H9 (cell line): Measurements from ENCODE around the gene SOHLH1. TPM values are rescaled to one million over a fixed set of nuclear protein-coding genes. Genes with fewer than 3 reads are reported as not detected.

Experiments
- DNase-seq: peaks from one replicate; pipeline ENCODE4 v3.0.0-alpha.2; 2017
- H2AFZ ChIP-seq: one replicate; pipeline ENCODE4 v1.6.1; 2013; ENCODE audit warnings: mild to moderate bottlenecking, low read length, control low read depth, moderate library complexity
- H2AK5ac ChIP-seq: 2 replicates; pipeline ENCODE4 v1.6.1; 2013; ENCODE audit warnings: low read length, control low read depth, mixed read lengths; ENCODE audit not compliant: insufficient read length
- H2BK120ac ChIP-seq: one replicate; pipeline ENCODE4 v1.6.1; 2013; ENCODE audit warnings: low read depth, mild to moderate bottlenecking, low read length, control low read depth, inconsistent platforms; ENCODE audit not compliant: poor library complexity, severe bottlenecking
- H2BK12ac ChIP-seq: 2 replicates; pipeline ENCODE4 v1.6.1; 2013; ENCODE audit warnings: low read length, control low read depth, mixed read lengths, low read depth; ENCODE audit not compliant: insufficient read length
- H2BK15ac ChIP-seq: 2 replicates; pipeline ENCODE4 v1.6.1; 2013; ENCODE audit warnings: low read depth, low read length, control low read depth
- H2BK20ac ChIP-seq: one replicate; pipeline ENCODE4 v1.6.1; 2013; ENCODE audit warnings: low read depth, mild to moderate bottlenecking, low read length, control low read depth, inconsistent platforms; ENCODE audit not compliant: poor library complexity, severe bottlenecking
- H2BK5ac ChIP-seq: 2 replicates; pipeline ENCODE4 v1.6.1; 2013; ENCODE audit warnings: low read length, control low read depth, mixed read lengths; ENCODE audit not compliant: insufficient read length
- H3K14ac ChIP-seq: 2 replicates; pipeline ENCODE4 v1.6.1; 2013; ENCODE audit warnings: low read length, control low read depth; ENCODE audit not compliant: insufficient read depth
- H3K18ac ChIP-seq: 2 replicates; pipeline ENCODE4 v1.6.1; 2013; ENCODE audit warnings: low read depth, mild to moderate bottlenecking, mixed read lengths, low read length, control low read depth; ENCODE audit not compliant: insufficient read length
- H3K23ac ChIP-seq: 2 replicates; pipeline ENCODE4 v1.6.1; 2013; ENCODE audit warnings: low read length, control low read depth, mixed read lengths, low read depth; ENCODE audit not compliant: insufficient read length
- H3K23me2 ChIP-seq: 2 replicates; pipeline ENCODE4 v1.6.1; 2013; ENCODE audit warnings: low read depth, mild to moderate bottlenecking, mixed read lengths, low read length, control low read depth; ENCODE audit not compliant: insufficient read length, poor library complexity, severe bottlenecking
- H3K27ac ChIP-seq: 2 replicates; pipeline ENCODE4 v1.5.1; 2013; ENCODE audit warnings: low read length, control low read depth, mixed read lengths, low read depth; ENCODE audit not compliant: insufficient read length
- H3K27me3 ChIP-seq: 2 replicates; pipeline ENCODE4 v1.6.1; 2013; ENCODE audit warnings: low read length, control low read depth, inconsistent platforms; ENCODE audit not compliant: insufficient read depth
- H3K4ac ChIP-seq: 2 replicates; pipeline ENCODE4 v1.6.1; 2013; ENCODE audit warnings: low read depth, mild to moderate bottlenecking, control low read depth, inconsistent platforms, low read length, moderate library complexity
- H3K4me1 ChIP-seq: 2 replicates; pipeline ENCODE4 v1.6.1; 2013; ENCODE audit warnings: low read length, control low read depth, inconsistent platforms; ENCODE audit not compliant: insufficient read depth
- H3K4me2 ChIP-seq: 2 replicates; pipeline ENCODE4 v1.6.1; 2013; ENCODE audit warnings: low read length, control low read depth, mixed read lengths; ENCODE audit not compliant: insufficient read length, insufficient read depth
- H3K56ac ChIP-seq: 2 replicates; pipeline ENCODE4 v1.6.1; 2013; ENCODE audit warnings: low read depth, mild to moderate bottlenecking, mixed read lengths, low read length, control low read depth; ENCODE audit not compliant: insufficient read length
- H3K79me1 ChIP-seq: 2 replicates; pipeline ENCODE4 v1.6.1; 2013; ENCODE audit warnings: low read depth, mild to moderate bottlenecking, moderate library complexity, low read length, control low read depth, inconsistent platforms; ENCODE audit not compliant: insufficient read depth, poor library complexity, severe bottlenecking
- H3K79me2 ChIP-seq: 2 replicates; pipeline ENCODE4 v1.6.1; 2013; ENCODE audit warnings: low read length, control low read depth, inconsistent platforms; ENCODE audit not compliant: insufficient read depth
- H3K9ac ChIP-seq: 2 replicates; pipeline ENCODE4 v1.6.1; 2013; ENCODE audit warnings: low read length, control low read depth, mixed read lengths; ENCODE audit not compliant: insufficient read length; ENCODE audit errors: extremely low read depth
- H3K9me3 ChIP-seq: one replicate; pipeline ENCODE4 v1.6.1; 2013; ENCODE audit warnings: low read depth, low read length, inconsistent platforms; ENCODE audit not compliant: control insufficient read depth
- H3T11ph ChIP-seq: one replicate; pipeline ENCODE4 v1.6.1; 2013; ENCODE audit warnings: mild to moderate bottlenecking, low read length, control low read depth, inconsistent platforms
- H4K20me1 ChIP-seq: one replicate; pipeline ENCODE4 v1.6.1; 2013; ENCODE audit not compliant: control insufficient read depth, insufficient read length, insufficient read depth
- H4K5ac ChIP-seq: 2 replicates; pipeline ENCODE4 v1.6.1; 2013; ENCODE audit warnings: low read depth, mild to moderate bottlenecking, mixed read lengths, low read length, control low read depth; ENCODE audit not compliant: insufficient read length
- H4K8ac ChIP-seq: replicated peaks from 2 replicates; pipeline ENCODE4 v1.6.1; 2013; ENCODE audit warnings: low read length, control low read depth, mixed read lengths, low read depth; ENCODE audit not compliant: insufficient read length
- H4K91ac ChIP-seq: 2 replicates; pipeline ENCODE4 v1.6.1; 2013; ENCODE audit warnings: low read depth, mild to moderate bottlenecking, moderate library complexity, mixed read lengths, low read length, control low read depth; ENCODE audit not compliant: insufficient read length
- H3K27ac Mint-ChIP-seq, 3 experiments: 2 replicates in 2 of 3; 3 replicates in 1 of 3; pipeline ENCODE4 v1.8.0; 2020 to 2021; ENCODE audit warnings: mixed read lengths in 3 of 3, mild to moderate bottlenecking in 1 of 3, moderate library complexity in 1 of 3
- H3K27me3 Mint-ChIP-seq: 2 replicates; pipeline ENCODE4 v1.8.0; 2021; ENCODE audit warnings: low read depth, mild to moderate bottlenecking, moderate library complexity, mixed read lengths
- H3K36me3 Mint-ChIP-seq, 3 experiments: 2 replicates in 2 of 3; 3 replicates in 1 of 3; pipeline ENCODE4 v1.8.0; 2020 to 2021; ENCODE audit warnings: low read depth in 3 of 3, mixed read lengths in 3 of 3; ENCODE audit not compliant: insufficient read depth in 1 of 3
- H3K4me1 Mint-ChIP-seq, 2 experiments: 2 replicates each; pipeline ENCODE4 v1.8.0; 2020; ENCODE audit warnings: mixed read lengths in 2 of 2
- H3K4me3 Mint-ChIP-seq, 2 experiments: 2 replicates in 1 of 2; 3 replicates in 1 of 2; pipeline ENCODE4 v1.8.0; 2020 to 2021; ENCODE audit warnings: mild to moderate bottlenecking in 2 of 2, mixed read lengths in 2 of 2, moderate library complexity in 1 of 2
- H3K9me3 Mint-ChIP-seq, 2 experiments: 2 replicates in 1 of 2; 3 replicates in 1 of 2; pipeline ENCODE4 v1.8.0; 2020; ENCODE audit warnings: mild to moderate bottlenecking in 2 of 2, mixed read lengths in 2 of 2, moderate library complexity in 1 of 2
- WGBS: extraction: QIAGEN DNeasy Blood & Tissue Kit; methylation state at CpG from one replicate; pipeline ENCODE4 v1.1.7; 2013; ENCODE audit warnings: missing lambda C conversion rate, low lambda C conversion rate, mixed read lengths; ENCODE audit not compliant: insufficient read length; ENCODE audit errors: extremely low coverage; 5-methylcytosine and 5-hydroxymethylcytosine counted together
- total RNA-seq: library from RNA; stranded (reverse); gene quantifications from 2 replicates; pipeline ENCODE4 v1.2.1, GENCODE V29; 2021
- TF ChIP-seq, protein P1 (sequence below): fragments of 200-600 bp; sonication (generic); conservative IDR thresholded peaks from 3 replicates; pipeline ENCODE4 v1.8.0; 2021; ENCODE audit warnings: antibody characterized with exemption, mild to moderate bottlenecking

SOHLH1 gene
- total RNA-seq, 1 experiment from 2014 or later: not detected

DNA sequence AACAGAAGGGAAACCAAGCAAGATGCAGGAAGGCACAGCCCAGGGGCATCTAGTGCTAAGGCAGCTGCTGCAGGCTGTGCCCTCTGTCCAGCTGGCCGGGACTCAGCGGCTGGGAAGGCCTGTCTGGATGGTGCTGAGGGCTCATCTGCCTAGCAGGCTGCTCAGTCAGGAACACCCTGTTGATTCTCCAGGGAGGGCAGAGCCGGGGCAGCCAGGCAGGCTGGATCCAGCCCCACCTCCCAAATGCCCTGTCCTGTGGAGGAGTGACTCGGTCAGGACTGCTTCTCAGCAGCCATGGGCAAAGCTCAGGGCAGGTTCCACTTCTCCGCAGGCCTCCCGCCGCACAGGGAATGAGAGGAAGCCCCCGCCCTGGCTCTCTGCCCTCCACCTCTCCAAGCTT lies 44.0 kb downstream of the SOHLH1 start:
- Histone ChIP-seq H3K9me3 (peaks cover 22% of the 10 kb centered on the region), H2AK5ac (no peak overlapping the region), H2BK12ac (no peak overlapping the region), H3K18ac (no peak overlapping the region), H3K79me1 (no peaks in the 10 kb centered on the region), H3K4ac (no peak overlapping the region), H2AFZ (no peak overlapping the region), H3T11ph (no peak overlapping the region), H3K14ac (no peak overlapping the region), H3K4me1 (peaks cover 3% of the 10 kb centered on the region; the same call in 1 of the 2 replicates), H2BK120ac (no peak overlapping the region), H3K79me2 (no peaks in the 10 kb centered on the region), H3K27me3 (no peaks in the 10 kb centered on the region), H2BK5ac (no peak overlapping the region), H3K4me2 (no peak overlapping the region), H4K5ac (no peak overlapping the region), H4K8ac (no peak overlapping the region), H3K23ac (no peak overlapping the region), H4K20me1 (no peaks in the 10 kb centered on the region), H3K56ac (no peak overlapping the region), H3K9ac (no peak overlapping the region), H2BK15ac (no peak overlapping the region), H2BK20ac (no peak overlapping the region), H3K23me2 (no peaks in the 10 kb centered on the region), H4K91ac (no peak overlapping the region), H3K27ac (no peak overlapping the region)
- no CpG with 5 or more reads among the region's 8 CpGs for WGBS
- Mint-ChIP-seq H3K4me1 (peaks cover 4 to 6% of the 10 kb centered on the region in 2 experiments), H3K27ac (peak overlapping the region in 1 of 3 experiments; percentile 85; a peak in 1 of 7 replicates), H3K9me3 (peaks cover 55 to 58% of the 10 kb centered on the region in 2 experiments), H3K4me3 (no peak overlapping the region), H3K36me3 (peaks cover 24 to 85% (median 42%) of the 10 kb centered on the region in 3 experiments), H3K27me3 (no peaks in the 10 kb centered on the region; the same call in none of the 2 replicates)
- TF ChIP-seq, protein P1, sequence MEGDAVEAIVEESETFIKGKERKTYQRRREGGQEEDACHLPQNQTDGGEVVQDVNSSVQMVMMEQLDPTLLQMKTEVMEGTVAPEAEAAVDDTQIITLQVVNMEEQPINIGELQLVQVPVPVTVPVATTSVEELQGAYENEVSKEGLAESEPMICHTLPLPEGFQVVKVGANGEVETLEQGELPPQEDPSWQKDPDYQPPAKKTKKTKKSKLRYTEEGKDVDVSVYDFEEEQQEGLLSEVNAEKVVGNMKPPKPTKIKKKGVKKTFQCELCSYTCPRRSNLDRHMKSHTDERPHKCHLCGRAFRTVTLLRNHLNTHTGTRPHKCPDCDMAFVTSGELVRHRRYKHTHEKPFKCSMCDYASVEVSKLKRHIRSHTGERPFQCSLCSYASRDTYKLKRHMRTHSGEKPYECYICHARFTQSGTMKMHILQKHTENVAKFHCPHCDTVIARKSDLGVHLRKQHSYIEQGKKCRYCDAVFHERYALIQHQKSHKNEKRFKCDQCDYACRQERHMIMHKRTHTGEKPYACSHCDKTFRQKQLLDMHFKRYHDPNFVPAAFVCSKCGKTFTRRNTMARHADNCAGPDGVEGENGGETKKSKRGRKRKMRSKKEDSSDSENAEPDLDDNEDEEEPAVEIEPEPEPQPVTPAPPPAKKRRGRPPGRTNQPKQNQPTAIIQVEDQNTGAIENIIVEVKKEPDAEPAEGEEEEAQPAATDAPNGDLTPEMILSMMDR: no peak
- DNase-seq: no peak
